Caco-2 (cell line): Measurements from ENCODE around the gene ABHD5. TPM values are rescaled to one million over a fixed set of nuclear protein-coding genes. Genes with fewer than 3 reads are reported as not detected.
A peak's percentile ranks its signal among the peaks of the same experiment; 100 is the strongest.

Source experiments
- BruUV-seq: library from RNA; stranded (reverse); fragments of 400-500 nt; replicated peaks from 2 replicates; lab custom pipeline; 2021; lab: Mats Ljungman, UMichigan
- CTCF ChIA-PET: fragments of 300-600 bp; sonication (Branson Sonifier 250); formaldehyde crosslinking; loops from one replicate; lab custom pipeline; 2022; ENCODE audit warnings: antibody characterized with exemption; lab: Charles Lee
- POLR2A ChIA-PET: fragments of 300-600 bp; sonication (Branson Sonifier 250); formaldehyde crosslinking; loops from one replicate; lab custom pipeline; 2022; ENCODE audit warnings: antibody characterized with exemption; lab: Charles Lee
- DNase-seq, 2 experiments: peaks; one replicate each; pipeline versions ENCODE4 v3.0.0 to v3.0.0-alpha.2; 2020 to 2022
- H3K27me3 ChIP-seq: replicated peaks from 2 replicates; pipeline ENCODE4 v1.6.0; 2011; ENCODE audit warnings: low read length; ENCODE audit not compliant: control insufficient read depth, insufficient read depth
- H3K36me3 ChIP-seq: 2 replicates; pipeline ENCODE4 v1.5.1; 2011; ENCODE audit warnings: low read length; ENCODE audit not compliant: control insufficient read depth, insufficient read depth
- H3K4me1 ChIP-seq: fragments of 250-450 bp; sonication (Bioruptor Pico); 2 replicates; pipeline ENCODE4 v1.5.1; 2020; ENCODE audit warnings: mild to moderate bottlenecking
- H3K4me3 ChIP-seq: 2 replicates; pipeline ENCODE4 v1.5.1; 2011; ENCODE audit warnings: low read depth, mild to moderate bottlenecking, control low read depth, low read length
- H3K9me3 ChIP-seq: fragments of 250-450 bp; sonication (Bioruptor Pico); 2 replicates; pipeline ENCODE4 v1.5.1; 2020; ENCODE audit warnings: mild to moderate bottlenecking, moderate library complexity
- H3K27ac Mint-ChIP-seq: one replicate; pipeline ENCODE4 v1.8.0; 2022; ENCODE audit warnings: mixed read lengths; ENCODE audit not compliant: unreplicated experiment
- H3K27me3 Mint-ChIP-seq: one replicate; pipeline ENCODE4 v1.8.0; 2022; ENCODE audit warnings: mixed read lengths; ENCODE audit not compliant: insufficient read depth, unreplicated experiment
- H3K36me3 Mint-ChIP-seq: one replicate; pipeline ENCODE4 v1.8.0; 2022; ENCODE audit warnings: mild to moderate bottlenecking, mixed read lengths; ENCODE audit not compliant: insufficient read depth, unreplicated experiment
- H3K4me1 Mint-ChIP-seq: one replicate; pipeline ENCODE4 v1.8.0; 2022; ENCODE audit warnings: low read depth, mixed read lengths; ENCODE audit not compliant: unreplicated experiment
- H3K4me3 Mint-ChIP-seq: one replicate; pipeline ENCODE4 v1.8.0; 2022; ENCODE audit warnings: mild to moderate bottlenecking, moderate library complexity, mixed read lengths; ENCODE audit not compliant: unreplicated experiment
- H3K9me3 Mint-ChIP-seq: one replicate; pipeline ENCODE4 v1.8.0; 2022; ENCODE audit warnings: mixed read lengths; ENCODE audit not compliant: unreplicated experiment
- CTCF ChIP-seq, 2 experiments: fragments of 200-600 bp in 1 of 2; IDR thresholded peaks; 1 replicate in 1 of 2; 2 replicates in 1 of 2; pipeline versions ENCODE4 v1.5.1 to v1.8.0; 2011 to 2022; ENCODE audit warnings: antibody characterized with exemption in 1 of 2, control low read depth in 1 of 2, inconsistent platforms in 1 of 2, low read depth in 1 of 2, low read length in 1 of 2, mild to moderate bottlenecking in 1 of 2, moderate library complexity in 1 of 2; ENCODE audit not compliant: insufficient read depth in 1 of 2, severe bottlenecking in 1 of 2, unreplicated experiment in 1 of 2
- intact Hi-C: fragments of 100-400 bp; cut with micrococcal nuclease; formaldehyde crosslinking; loops from one replicate; pipeline ENCODE4 v1.10.0; 2022; ENCODE audit not compliant: unreplicated experiment
- total RNA-seq: library from RNA; stranded (reverse); gene quantifications from 2 replicates; pipeline ENCODE4 v1.2.3, GENCODE V29; 2022

ABHD5 gene
- total RNA-seq, 1 experiment from 2014 or later, result 12.3 TPM

DNA sequence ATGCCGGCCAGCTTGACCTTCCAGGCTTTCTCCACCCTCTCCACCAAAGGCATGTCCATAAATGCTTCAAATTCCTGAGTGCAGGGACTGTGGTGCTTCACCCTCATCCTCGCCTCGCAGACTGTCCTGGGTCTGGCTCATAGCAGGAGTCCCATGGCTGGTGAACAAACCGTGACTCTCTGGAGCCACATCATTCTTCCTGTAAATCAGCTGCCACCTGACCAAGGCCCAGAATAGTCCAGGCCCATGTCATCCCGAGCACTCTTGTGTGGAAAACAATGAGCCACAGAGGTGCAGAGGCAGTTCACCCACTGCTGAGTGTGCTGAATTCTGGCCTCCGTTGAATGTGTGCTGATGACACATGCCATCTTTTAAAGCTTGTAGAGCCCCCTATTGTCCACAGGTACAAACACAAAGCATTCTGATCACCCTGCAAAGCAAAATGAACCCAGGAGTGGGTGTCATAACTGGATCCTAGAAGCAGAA is 68.6 kb downstream of the ABHD5 start:
- no TSS peak for BruUV-seq
- H3K36me3 Mint-ChIP-seq, result no peaks in the 10 kb centered on the region
- no peaks in the 10 kb centered on the region for H3K27me3 ChIP-seq
- H3K4me1 ChIP-seq, result peaks cover 33% of the 10 kb centered on the region
- peak overlapping the region; percentile 64 for H3K4me3 Mint-ChIP-seq
- CTCF ChIA-PET, result interaction anchor here (0.6 to 1.8 kb wide), 2 partner anchors 10 to 194 kb away, joined by 6 to 7 read pairs; no protein-coding TSS in a partner anchor
- DNase-seq, result peak; percentile 64 to 80
- H3K4me3 ChIP-seq, result no peak overlapping the region
- peaks cover 31% of the 10 kb centered on the region for H3K4me1 Mint-ChIP-seq
- no peaks in the 10 kb centered on the region for H3K36me3 ChIP-seq
- H3K27me3 Mint-ChIP-seq, result no peaks in the 10 kb centered on the region
- intact Hi-C loops, result loop anchor here (1.0 to 10.0 kb wide), 3 partner anchors 68 to 217 kb away; partner anchors contain the start of gene ANO10
- H3K9me3 ChIP-seq, result no peaks in the 10 kb centered on the region
- peak overlapping the region; percentile 89 for H3K27ac Mint-ChIP-seq
- POLR2A ChIA-PET, result interaction anchor here (0.5 kb wide), 1 partner anchor 60 kb away, joined by 3 read pairs; no protein-coding TSS in a partner anchor
- H3K9me3 Mint-ChIP-seq, result peaks cover 8% of the 10 kb centered on the region
- peak in 1 of 2 experiments; percentile 27 for TF ChIP-seq CTCF (IDR thresholded peaks at IDR 0.05; ENCODE audit: insufficient read depth in 1 of 2, low read depth in 1 of 2, low read length in 1 of 2, severe bottlenecking in 1 of 2, unreplicated experiment in 1 of 2)

GRCh38 chr3:43759938-43760337 is 69.2 kb downstream of the ABHD5 start:
- Histone ChIP-seq H3K27me3 (no peaks in the 10 kb centered on the region), H3K4me3 (no peak overlapping the region), H3K9me3 (no peaks in the 10 kb centered on the region), H3K36me3 (no peaks in the 10 kb centered on the region), H3K4me1 (peaks cover 33% of the 10 kb centered on the region)
- BruUV-seq, result no TSS peak
- H3K36me3 Mint-ChIP-seq, result no peaks in the 10 kb centered on the region
- TF ChIP-seq CTCF (IDR thresholded peaks at IDR 0.05; ENCODE audit: insufficient read depth in 1 of 2, low read depth in 1 of 2, low read length in 1 of 2, severe bottlenecking in 1 of 2, unreplicated experiment in 1 of 2), result no peak
- ChIA-PET CTCF (interaction anchor here (0.6 kb wide), 2 partner anchors 195 to 599 kb away, joined by 3 to 6 read pairs; no protein-coding TSS in a partner anchor), POLR2A (no interaction called here)
- H3K9me3 Mint-ChIP-seq, result peaks cover 8% of the 10 kb centered on the region
- H3K27me3 Mint-ChIP-seq, result no peaks in the 10 kb centered on the region
- no peak overlapping the region for H3K4me3 Mint-ChIP-seq
- H3K27ac Mint-ChIP-seq, result peak overlapping the region; percentile 89
- H3K4me1 Mint-ChIP-seq, result peaks cover 31% of the 10 kb centered on the region
- intact Hi-C loops, result loop anchor here (1.0 to 10.0 kb wide), 3 partner anchors 69 to 218 kb away; partner anchors contain the start of gene ANO10
- DNase-seq, result no peak

DNA sequence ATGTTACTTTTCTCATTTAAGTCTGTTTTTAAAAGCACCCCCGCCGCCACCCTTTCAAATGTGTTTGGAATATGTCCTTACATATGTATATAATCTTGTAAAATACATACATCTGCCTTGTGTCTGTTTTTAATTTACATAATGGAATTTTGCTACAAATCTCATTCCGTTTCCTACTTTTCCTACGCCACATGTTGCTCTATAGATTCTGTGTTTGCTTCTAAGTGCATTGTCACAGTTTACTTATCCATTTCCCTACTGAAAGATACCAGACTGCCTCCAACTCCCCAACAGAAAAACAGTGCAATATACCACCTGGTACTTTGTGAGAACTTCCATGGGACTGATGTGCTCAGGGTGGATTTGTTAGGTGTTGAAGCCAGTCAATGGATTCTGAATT is 70.2 kb downstream of the ABHD5 start:
- Mint-ChIP-seq H3K9me3 (peaks cover 8% of the 10 kb centered on the region), H3K4me3 (no peak overlapping the region), H3K36me3 (no peaks in the 10 kb centered on the region), H3K4me1 (peaks cover 29% of the 10 kb centered on the region), H3K27ac (no peak overlapping the region), H3K27me3 (no peaks in the 10 kb centered on the region)
- no peaks in the 10 kb centered on the region for H3K9me3 ChIP-seq
- no peak for TF ChIP-seq CTCF (IDR thresholded peaks at IDR 0.05; ENCODE audit: insufficient read depth in 1 of 2, low read depth in 1 of 2, low read length in 1 of 2, severe bottlenecking in 1 of 2, unreplicated experiment in 1 of 2)
- intact Hi-C loops, result no loop called here
- BruUV-seq, result no TSS peak
- ChIA-PET POLR2A (no interaction called here), CTCF (no interaction called here)
- no peaks in the 10 kb centered on the region for H3K36me3 ChIP-seq
- H3K4me1 ChIP-seq, result peaks cover 33% of the 10 kb centered on the region
- no peak overlapping the region for H3K4me3 ChIP-seq
- no peak for DNase-seq
- no peaks in the 10 kb centered on the region for H3K27me3 ChIP-seq
